ENCODE data around the gene TENM3. TPM values are rescaled to one million over a fixed set of nuclear protein-coding genes. Genes with fewer than 3 reads are reported as not detected.

TENM3 gene
- total and polyA plus RNA-seq, 2 donors (not counting 3 experiments of a cell fraction or from before 2014, with no cell fraction given) = 3.2 to 6.2 TPM

- ChIA-PET CTCF (no interaction called here), POLR2A (no interaction called here)
- Histone ChIP-seq H3K79me2 (ENCODE audit: control insufficient read depth, insufficient read depth, low read length) (no peaks in the 10 kb centered on the region), H3K4me1 (ENCODE audit: control insufficient read depth, extremely low read depth, insufficient read depth, low read length) (no peaks in the 10 kb centered on the region), H3K9me3 (replicated peaks; ENCODE audit: control insufficient read depth, insufficient read depth, low read length) (peaks cover 2% of the 10 kb centered on the region), H3K9me1 (replicated peaks; ENCODE audit: control insufficient read depth, extremely low read depth, insufficient read depth, low read length) (no peaks in the 10 kb centered on the region), H2AFZ (ENCODE audit: low read depth, low read length) (no peak overlapping the region), H3K9ac (replicated peaks; ENCODE audit: extremely low read depth, insufficient read depth, low read length) (no peak overlapping the region), H3K4me2 (ENCODE audit: insufficient read depth, low read length) (no peak overlapping the region), H3K4me3 (replicated peaks in 1 of 3; ENCODE audit: insufficient read depth in 1 of 3, low read depth in 1 of 3, low read length in 3 of 3) (no peak overlapping the region), H3K36me3 (ENCODE audit: control insufficient read depth in 2 of 2, extremely low read depth in 1 of 2, insufficient read depth in 2 of 2, low read length in 2 of 2) (no peaks in the 10 kb centered on the region), H4K20me1 (replicated peaks; ENCODE audit: control insufficient read depth, extremely low read depth, insufficient read depth, low read length) (no peaks in the 10 kb centered on the region), H3K27me3 (ENCODE audit: control insufficient read depth in 2 of 2, insufficient read depth in 2 of 2, low read length in 2 of 2) (no peaks in the 10 kb centered on the region), H3K27ac (ENCODE audit: insufficient read depth, low read depth, low read length) (no peak overlapping the region)
- dilution Hi-C loops (cut with MboI; ENCODE audit: extremely low pct_ligation_motif_present, low sequenced_read_pairs) = no loop called here
- FAIRE-seq = no peak
- BruUV-seq (replicated peaks) = no TSS peak
- no peak for DNase-seq (ENCODE audit: low read depth, low spot score)
- no peak for TF ChIP-seq MYC (IDR thresholded peaks at IDR 0.05; ENCODE audit: low read depth, low read length)
- no peak for TF ChIP-seq POLR2AphosphoS5 (IDR thresholded peaks at IDR 0.05; ENCODE audit: insufficient read depth, low read depth, low read length)
- TF ChIP-seq GATA2 (IDR thresholded peaks at IDR 0.05; ENCODE audit: insufficient read depth, insufficient read length, low read depth, low read length) = no peak
- TF ChIP-seq MAX (IDR thresholded peaks at IDR 0.05; ENCODE audit: insufficient read depth, insufficient read length) = no peak
- no peak for TF ChIP-seq JUN (IDR thresholded peaks at IDR 0.05; ENCODE audit: borderline replicate concordance, insufficient read depth, insufficient read length, low read depth)
- no peak for TF ChIP-seq EZH2 (IDR thresholded peaks at IDR 0.05; ENCODE audit: borderline replicate concordance, low read depth, low read length, severe bottlenecking)
- TF ChIP-seq POLR2A (IDR thresholded peaks at IDR 0.05; ENCODE audit: low read depth, low read length) = no peak
- no peak for TF ChIP-seq CTCF (IDR thresholded peaks at IDR 0.05; ENCODE audit: extremely low read depth in 1 of 2, insufficient read depth in 1 of 2, low read depth in 1 of 2, low read length in 2 of 2)
- TF ChIP-seq FOS (IDR thresholded peaks at IDR 0.05; ENCODE audit: borderline replicate concordance, insufficient read depth, low read length) = no peak
- intact Hi-C loops (cut with micrococcal nuclease) = no loop called here
These were observed 34.2 kb downstream of the TENM3 start for GRCh38 chr4:182277377-182277776.
